Body of pancreas (tissue), 4 donors: Measurements from ENCODE around the gene SPTSSB. TPM values are rescaled to one million over a fixed set of nuclear protein-coding genes. Genes with fewer than 3 reads are reported as not detected.

ENCODE experiments used
- ATAC-seq: fragments of 150-250 bp; one replicate; pipeline ENCODE4 v1.9.1; 2016
- DNase-seq, 4 donors: peaks; one replicate each; pipeline ENCODE4 v3.0.0-alpha.2; 2019
- H3K27ac ChIP-seq, 4 donors: fragments of 200-600 bp; sonication (generic); 1 replicate in 3 of 4; 2 replicates in 1 of 4; pipeline versions ENCODE4 v1.5.1 to v1.6.1; 2016 to 2019; ENCODE audit warnings: mild to moderate bottlenecking in 1 of 4, mixed read lengths in 1 of 4, moderate library complexity in 1 of 4
- H3K27me3 ChIP-seq, 2 donors: fragments of 200-600 bp; sonication (generic); one replicate each; pipeline ENCODE4 v1.6.0; 2016; ENCODE audit warnings: mild to moderate bottlenecking in 1 of 2
- H3K36me3 ChIP-seq, 2 donors: fragments of 200-600 bp; sonication (generic); replicated peaks in 1 of 2; 2 replicates each; pipeline ENCODE4 v1.5.1; 2016; ENCODE audit warnings: low read depth in 2 of 2; ENCODE audit not compliant: insufficient read depth in 1 of 2
- H3K4me1 ChIP-seq: fragments of 200-600 bp; sonication (generic); one replicate; pipeline ENCODE4 v1.6.0; 2016
- H3K4me3 ChIP-seq, 2 donors: fragments of 200-600 bp; sonication (generic); 1 replicate in 1 of 2; 2 replicates in 1 of 2; pipeline ENCODE4 v1.5.1; 2016 to 2019
- H3K9me3 ChIP-seq, 3 donors: fragments of 200-600 bp; sonication (generic); 1 replicate in 2 of 3; 2 replicates in 1 of 3; pipeline ENCODE4 v1.5.1; 2016
- CTCF ChIP-seq, 7 experiments: fragments of 450-650 bp in 4 of 7; fragments of 200-600 bp in 3 of 7; sonication (generic) in 3 of 7; IDR thresholded peaks; one replicate each; pipeline ENCODE4 v1.5.1; 2016 to 2019; ENCODE audit warnings: antibody characterized with exemption in 7 of 7
- POLR2A ChIP-seq, 3 donors: fragments of 450-650 bp; IDR thresholded peaks; one replicate each; pipeline ENCODE4 v1.6.1; 2016; ENCODE audit warnings: antibody characterized with exemption in 3 of 3, mild to moderate bottlenecking in 2 of 3
- WGBS, 2 donors: methylation state at CpG; one replicate each; pipeline ENCODE4 v1.1.5; 2017; 5-methylcytosine and 5-hydroxymethylcytosine counted together
- intact Hi-C: fragments of 100-400 bp; cut with DNase I; formaldehyde crosslinking; loops from one replicate; pipeline ENCODE4 v1.15.1; 2023
- total RNA-seq, 2 donors: library from RNA; depleted of rRNA; stranded (reverse); fragments of >200 nt; gene quantifications; one replicate each; pipeline ENCODE4 v1.1.0, GENCODE V29; 2016

SPTSSB gene
- total RNA-seq, 2 donors from 2014 or later: 3.4 TPM; not detected in 1

GRCh38 chr3:161409069-161409468, 37.8 kb upstream of the SPTSSB start:
- Histone ChIP-seq H3K9me3 (no peaks in the 10 kb centered on the region), H3K36me3 (no peaks in the 10 kb centered on the region), H3K4me3 (no peak overlapping the region), H3K27ac (no peak overlapping the region), H3K4me1 (peaks cover 18% of the 10 kb centered on the region), H3K27me3 (no peaks in the 10 kb centered on the region)
- intact Hi-C loops: no loop called here
- TF ChIP-seq CTCF (IDR thresholded peaks at IDR 0.05): peak in 6 of 7 experiments; percentile 17 to 64 (median 59)
- no peak for TF ChIP-seq POLR2A (IDR thresholded peaks at IDR 0.05)
- peak; percentile 24 to 37 (median 32) for DNase-seq
- no peak for ATAC-seq
- WGBS, 2 donors: 11% methylated on average over 3 of the region's 3 CpGs

- TF ChIP-seq POLR2A (IDR thresholded peaks at IDR 0.05) (no peak), CTCF (IDR thresholded peaks at IDR 0.05) (no peak)
- DNase-seq: no peak
- Histone ChIP-seq H3K9me3 (no peaks in the 10 kb centered on the region), H3K27me3 (no peaks in the 10 kb centered on the region), H3K27ac (no peak overlapping the region), H3K4me1 (peaks cover 8% of the 10 kb centered on the region), H3K4me3 (no peak overlapping the region), H3K36me3 (no peaks in the 10 kb centered on the region)
- 56 to 57% methylated on average over 1 of the region's 1 CpG for WGBS, 2 donors
- ATAC-seq: no peak
- intact Hi-C loops: no loop called here
These were observed 35.6 kb upstream of the SPTSSB start for GRCh38 chr3:161406594-161407555.

- no peak for TF ChIP-seq POLR2A (IDR thresholded peaks at IDR 0.05)
- TF ChIP-seq CTCF (IDR thresholded peaks at IDR 0.05): no peak
- Histone ChIP-seq H3K27me3 (no peaks in the 10 kb centered on the region), H3K4me3 (no peak overlapping the region), H3K4me1 (peaks cover 8% of the 10 kb centered on the region), H3K9me3 (no peaks in the 10 kb centered on the region), H3K36me3 (no peaks in the 10 kb centered on the region), H3K27ac (no peak overlapping the region)
- ATAC-seq (no peak), DNase-seq (no peak)
- intact Hi-C loops: no loop called here
- 76 to 83% methylated on average over 4 of the region's 4 CpGs for WGBS, 2 donors
These were observed 34.5 kb upstream of the SPTSSB start for GRCh38 chr3:161405836-161406235.

- H3K4me1 ChIP-seq: peaks cover 8% of the 10 kb centered on the region
- 97 to 100% methylated on average over 1 of the region's 1 CpG for WGBS, 2 donors
- intact Hi-C loops: no loop called here
- H3K4me3 ChIP-seq: no peak overlapping the region
- TF ChIP-seq POLR2A (IDR thresholded peaks at IDR 0.05): no peak
- TF ChIP-seq CTCF (IDR thresholded peaks at IDR 0.05): no peak
- H3K27me3 ChIP-seq: no peaks in the 10 kb centered on the region
- H3K36me3 ChIP-seq: no peaks in the 10 kb centered on the region
- DNase-seq (no peak), ATAC-seq (no peak)
- H3K9me3 ChIP-seq: no peaks in the 10 kb centered on the region
- H3K27ac ChIP-seq: no peak overlapping the region
These were observed 33.8 kb upstream of the SPTSSB start for GRCh38 chr3:161405087-161405486.
